Measurements from ENCODE around the gene ZNF143. TPM values are rescaled to one million over a fixed set of nuclear protein-coding genes. Genes with fewer than 3 reads are reported as not detected.
A peak's percentile ranks its signal among the peaks of the same experiment; 100 is the strongest.

The ZNF143 gene
- total and polyA plus RNA-seq, 2 of the 13 experiments (the other 11 are each of a cell fraction or from before 2014, with no cell fraction given), result 22.4 to 35.6 TPM

GRCh38 chr11:9568854-9569587 is 108.2 kb downstream of the ZNF143 start (continued):
- TF ChIP-seq KIAA2018 (CRISPR knock-in tag; IDR thresholded peaks at IDR 0.05; ENCODE audit: borderline replicate concordance) (no peak), ZNF501 (CRISPR knock-in tag; IDR thresholded peaks at IDR 0.05) (peak; percentile 89), SYNCRIP (IDR thresholded peaks at IDR 0.05; ENCODE audit: insufficient read depth, low read depth, low read length) (no peak), SRY (CRISPR knock-in tag; IDR thresholded peaks at IDR 0.05) (no peak), ZNF468 (CRISPR knock-in tag; IDR thresholded peaks at IDR 0.05) (no peak), THAP8 (CRISPR knock-in tag; IDR thresholded peaks at IDR 0.05; ENCODE audit: borderline replicate concordance) (no peak), E2F2 (CRISPR knock-in tag; IDR thresholded peaks at IDR 0.05; ENCODE audit: borderline replicate concordance) (0 out of 2 replicates have a peak, but pooled peaks have one; percentile 40), KLF6 (CRISPR knock-in tag; IDR thresholded peaks at IDR 0.05) (peak; percentile 63; the same call in 1 of the 2 replicates), ATRX (CRISPR knock-in tag; IDR thresholded peaks at IDR 0.05; ENCODE audit: borderline replicate concordance) (no peak), KLF9 (CRISPR knock-in tag; IDR thresholded peaks at IDR 0.05; ENCODE audit: low read depth) (no peak), SAP130 (CRISPR knock-in tag; IDR thresholded peaks at IDR 0.05; ENCODE audit: low read depth) (peak; percentile 92), ZNF264 (CRISPR knock-in tag; IDR thresholded peaks at IDR 0.05) (peak; percentile 71; the same call in 1 of the 2 replicates), IRF2 (CRISPR knock-in tag; IDR thresholded peaks at IDR 0.05) (peak; percentile 90)
- TF ChIP-seq, protein P1, sequence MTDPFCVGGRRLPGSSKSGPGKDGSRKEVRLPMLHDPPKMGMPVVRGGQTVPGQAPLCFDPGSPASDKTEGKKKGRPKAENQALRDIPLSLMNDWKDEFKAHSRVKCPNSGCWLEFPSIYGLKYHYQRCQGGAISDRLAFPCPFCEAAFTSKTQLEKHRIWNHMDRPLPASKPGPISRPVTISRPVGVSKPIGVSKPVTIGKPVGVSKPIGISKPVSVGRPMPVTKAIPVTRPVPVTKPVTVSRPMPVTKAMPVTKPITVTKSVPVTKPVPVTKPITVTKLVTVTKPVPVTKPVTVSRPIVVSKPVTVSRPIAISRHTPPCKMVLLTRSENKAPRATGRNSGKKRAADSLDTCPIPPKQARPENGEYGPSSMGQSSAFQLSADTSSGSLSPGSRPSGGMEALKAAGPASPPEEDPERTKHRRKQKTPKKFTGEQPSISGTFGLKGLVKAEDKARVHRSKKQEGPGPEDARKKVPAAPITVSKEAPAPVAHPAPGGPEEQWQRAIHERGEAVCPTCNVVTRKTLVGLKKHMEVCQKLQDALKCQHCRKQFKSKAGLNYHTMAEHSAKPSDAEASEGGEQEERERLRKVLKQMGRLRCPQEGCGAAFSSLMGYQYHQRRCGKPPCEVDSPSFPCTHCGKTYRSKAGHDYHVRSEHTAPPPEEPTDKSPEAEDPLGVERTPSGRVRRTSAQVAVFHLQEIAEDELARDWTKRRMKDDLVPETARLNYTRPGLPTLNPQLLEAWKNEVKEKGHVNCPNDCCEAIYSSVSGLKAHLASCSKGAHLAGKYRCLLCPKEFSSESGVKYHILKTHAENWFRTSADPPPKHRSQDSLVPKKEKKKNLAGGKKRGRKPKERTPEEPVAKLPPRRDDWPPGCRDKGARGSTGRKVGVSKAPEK (CRISPR knock-in tag; IDR thresholded peaks at IDR 0.05; ENCODE audit: borderline replicate concordance), result no peak
- TF ChIP-seq, protein P2, sequence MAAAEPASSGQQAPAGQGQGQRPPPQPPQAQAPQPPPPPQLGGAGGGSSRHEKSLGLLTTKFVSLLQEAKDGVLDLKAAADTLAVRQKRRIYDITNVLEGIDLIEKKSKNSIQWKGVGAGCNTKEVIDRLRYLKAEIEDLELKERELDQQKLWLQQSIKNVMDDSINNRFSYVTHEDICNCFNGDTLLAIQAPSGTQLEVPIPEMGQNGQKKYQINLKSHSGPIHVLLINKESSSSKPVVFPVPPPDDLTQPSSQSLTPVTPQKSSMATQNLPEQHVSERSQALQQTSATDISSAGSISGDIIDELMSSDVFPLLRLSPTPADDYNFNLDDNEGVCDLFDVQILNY (CRISPR knock-in tag; conservative IDR thresholded peaks at IDR 0.05), result no peak
